HG03432 (cell line): ENCODE results near the gene LGMN.

ENCODE experiments used
- ATAC-seq: cut with Tn5 transposase; IDR thresholded peaks from one replicate; pipeline ENCODE4 v1.9.1; 2021; ENCODE audit warnings: mild to moderate bottlenecking, moderate library complexity; ENCODE audit not compliant: unreplicated experiment

The LGMN gene

GRCh38 chr14:92655419-92656201, 92.8 kb downstream of the LGMN start:
- ATAC-seq = no peak

DNA sequence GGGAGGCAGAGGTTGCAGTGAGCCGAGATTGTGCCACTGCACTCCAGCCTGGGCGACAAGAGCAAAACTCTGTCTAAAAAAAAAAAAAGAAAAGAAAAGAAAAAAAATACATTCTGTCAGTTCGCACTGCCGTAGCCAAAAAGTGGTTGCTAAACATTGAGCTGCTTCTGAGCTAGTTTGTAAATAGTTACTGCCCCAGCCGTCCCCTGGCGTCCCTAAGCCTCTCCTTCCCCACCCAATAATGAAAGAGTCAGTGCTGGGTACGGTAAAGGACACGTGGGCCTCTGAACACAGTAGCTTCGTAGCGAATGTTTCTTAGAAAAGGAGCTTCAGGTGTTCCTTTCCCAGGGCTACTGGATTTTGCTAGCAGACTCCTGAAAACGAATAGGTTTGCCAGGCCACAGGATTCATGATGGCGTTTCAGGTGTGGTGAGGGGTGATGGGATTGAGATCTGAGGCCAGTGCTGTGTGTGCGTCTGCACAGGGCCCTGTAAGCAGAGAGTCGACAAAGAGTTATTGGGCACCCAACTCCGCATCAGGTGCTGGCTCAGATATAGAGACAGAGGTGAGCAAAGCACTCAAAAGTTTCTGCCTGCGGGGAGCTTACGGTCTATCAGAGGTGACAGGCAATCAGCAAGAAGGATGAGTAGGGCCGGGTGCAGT, 94.1 kb downstream of the LGMN start:
- no peak for ATAC-seq
